ENCODE results near the gene ZC3H10. TPM values are rescaled to one million over a fixed set of nuclear protein-coding genes. Genes with fewer than 3 reads are reported as not detected.

ZC3H10 gene
- total RNA-seq, 1 experiment from 2014 or later: 5.6 TPM

GRCh38 chr12:56086096-56086495 is 32.0 kb upstream of the ZC3H10 start:
- H3K9me3 ChIP-seq (ENCODE audit: low read length): no peaks in the 10 kb centered on the region
- ATAC-seq: peak; percentile 42
- peak; percentile 90 for DNase-seq
- intact Hi-C loops (cut with micrococcal nuclease): no loop called here
- CTCF ChIA-PET: interaction anchor here (0.7 kb wide), 1 partner anchor 18 kb away, joined by 5 read pairs; the partner anchor contains the start of gene PA2G4
- H3K27me3 ChIP-seq (ENCODE audit: low read length): no peaks in the 10 kb centered on the region
- H3K4me1 ChIP-seq (ENCODE audit: insufficient read depth, low read length): peaks cover 26% of the 10 kb centered on the region
- H3K27ac ChIP-seq (ENCODE audit: low read length): peak overlapping the region; percentile 47
- H3K79me2 ChIP-seq (ENCODE audit: low read length): peaks cover 20% of the 10 kb centered on the region
- TF ChIP-seq EZH2 (IDR thresholded peaks at IDR 0.05; ENCODE audit: low read length, unreplicated experiment) (no peak), CTCF (conservative IDR thresholded peaks at IDR 0.05; ENCODE audit: low read depth, low read length) (no peak), EZH2phosphoT487 (IDR thresholded peaks at IDR 0.05; ENCODE audit: borderline replicate concordance, low read length) (no peak)
- H3K4me2 ChIP-seq (ENCODE audit: low read length): peak overlapping the region; percentile 44
- H3K4me3 ChIP-seq (ENCODE audit: low read length): 0 out of 2 replicates have a peak overlapping the region, but pooled peaks have one; percentile 31
- H2AFZ ChIP-seq (ENCODE audit: low read length): no peak overlapping the region
- no peaks in the 10 kb centered on the region for H3F3A ChIP-seq (ENCODE audit: low read length, unreplicated experiment)
- BruUV-seq (replicated peaks): no TSS peak
- no peaks in the 10 kb centered on the region for H3K9me2 ChIP-seq (replicated peaks; ENCODE audit: low read length)
- H3K9ac ChIP-seq (ENCODE audit: low read length): no peak overlapping the region
- peaks cover 9% of the 10 kb centered on the region; the same call in 1 of the 2 replicates for H3K36me3 ChIP-seq (ENCODE audit: low read depth, low read length)
- POLR2A ChIA-PET (ENCODE audit: unreplicated experiment): interaction anchor here (0.6 kb wide), 1 partner anchor 105 kb away, joined by 3 read pairs; no protein-coding TSS in a partner anchor
- no peaks in the 10 kb centered on the region for H4K20me1 ChIP-seq (ENCODE audit: low read length)

- BruUV-seq (replicated peaks): no TSS peak
- intact Hi-C loops (cut with micrococcal nuclease): no loop called here
- CTCF ChIA-PET: no interaction called here
Measured at GRCh38 chr12:56086608-56087007, 31.5 kb upstream of the ZC3H10 start.

More at GRCh38 chr12:56086608-56087007, 31.5 kb upstream of the ZC3H10 start:
- no peaks in the 10 kb centered on the region for H3F3A ChIP-seq (ENCODE audit: low read length, unreplicated experiment)
- no peaks in the 10 kb centered on the region for H3K9me3 ChIP-seq (ENCODE audit: low read length)
- no peaks in the 10 kb centered on the region for H3K9me2 ChIP-seq (replicated peaks; ENCODE audit: low read length)
- peaks cover 9% of the 10 kb centered on the region; the same call in 1 of the 2 replicates for H3K36me3 ChIP-seq (ENCODE audit: low read depth, low read length)
- H3K27ac ChIP-seq (ENCODE audit: low read length): peak overlapping the region; percentile 47
- ATAC-seq: no peak
- POLR2A ChIA-PET (ENCODE audit: unreplicated experiment): interaction anchor here (0.6 kb wide), 1 partner anchor 105 kb away, joined by 3 read pairs; no protein-coding TSS in a partner anchor
- H3K4me3 ChIP-seq (ENCODE audit: low read length): 0 out of 2 replicates have a peak overlapping the region, but pooled peaks have one; percentile 31
- peak overlapping the region; percentile 44; the same call in 1 of the 2 replicates for H3K4me2 ChIP-seq (ENCODE audit: low read length)
- peaks cover 15% of the 10 kb centered on the region for H3K79me2 ChIP-seq (ENCODE audit: low read length)
- H3K4me1 ChIP-seq (ENCODE audit: insufficient read depth, low read length): peaks cover 21% of the 10 kb centered on the region
- no peak for TF ChIP-seq CTCF (conservative IDR thresholded peaks at IDR 0.05; ENCODE audit: low read depth, low read length)
- no peak for TF ChIP-seq EZH2phosphoT487 (IDR thresholded peaks at IDR 0.05; ENCODE audit: borderline replicate concordance, low read length)
- TF ChIP-seq EZH2 (IDR thresholded peaks at IDR 0.05; ENCODE audit: low read length, unreplicated experiment): no peak
- no peak for DNase-seq
- no peaks in the 10 kb centered on the region for H4K20me1 ChIP-seq (ENCODE audit: low read length)
- H2AFZ ChIP-seq (ENCODE audit: low read length): no peak overlapping the region
- H3K9ac ChIP-seq (ENCODE audit: low read length): no peak overlapping the region
- H3K27me3 ChIP-seq (ENCODE audit: low read length): no peaks in the 10 kb centered on the region
